HG02763 (cell line): Measurements from ENCODE around the gene NTNG1.
A peak's percentile ranks its signal among the peaks of the same experiment; 100 is the strongest.

Experiments
- ATAC-seq: cut with Tn5 transposase; IDR thresholded peaks from one replicate; pipeline ENCODE4 v1.9.1; 2021; ENCODE audit warnings: mild to moderate bottlenecking, moderate library complexity; ENCODE audit not compliant: unreplicated experiment

NTNG1 gene

GRCh38 chr1:107389410-107390396, 248.9 kb downstream of the NTNG1 start:
- ATAC-seq, result peak; percentile 68

GRCh38 chr1:107394301-107394700, 253.5 kb downstream of the NTNG1 start:
- ATAC-seq, result no peak

- no peak for ATAC-seq
Measured at GRCh38 chr1:107401704-107402103, 260.9 kb downstream of the NTNG1 start.

DNA sequence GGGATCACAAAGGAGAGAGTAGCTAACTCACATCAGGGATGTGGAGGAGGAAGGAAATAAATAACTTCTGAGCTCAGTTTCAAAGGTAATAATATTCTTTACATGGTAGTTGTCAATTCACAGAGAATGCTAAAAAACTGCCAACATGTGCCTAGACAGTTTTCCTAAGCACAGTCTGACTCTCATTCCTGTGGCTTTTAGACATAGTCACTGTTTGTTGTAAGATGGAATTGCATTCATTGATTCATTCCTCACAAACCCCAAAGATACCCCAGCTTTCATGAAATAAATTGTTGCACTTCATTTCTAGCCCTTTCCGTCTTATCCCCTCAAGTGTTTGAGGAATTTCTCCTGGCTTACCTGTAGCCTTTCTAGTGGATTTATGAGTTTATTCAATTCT, 263.9 kb downstream of the NTNG1 start:
- ATAC-seq, result no peak

GRCh38 chr1:107405236-107405635, 264.4 kb downstream of the NTNG1 start:
- no peak for ATAC-seq

DNA sequence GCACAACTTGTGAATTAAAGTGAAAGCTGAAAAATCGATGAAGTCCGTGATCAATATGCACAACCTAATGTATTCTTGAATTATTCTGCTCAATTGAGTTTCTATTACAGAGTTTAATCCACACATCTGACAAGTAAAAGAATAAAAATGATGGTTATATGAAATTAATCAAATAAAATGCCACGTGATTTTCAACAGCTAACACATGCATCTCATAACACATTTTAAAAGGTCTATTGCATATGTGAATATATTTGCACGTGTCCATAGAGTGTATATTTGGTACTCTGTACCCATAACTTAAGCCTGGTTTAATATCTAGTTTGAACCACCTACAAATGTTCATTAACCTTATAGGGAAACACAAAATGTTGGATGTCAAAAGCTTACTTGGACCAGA, 266.2 kb downstream of the NTNG1 start:
- ATAC-seq, result no peak

DNA sequence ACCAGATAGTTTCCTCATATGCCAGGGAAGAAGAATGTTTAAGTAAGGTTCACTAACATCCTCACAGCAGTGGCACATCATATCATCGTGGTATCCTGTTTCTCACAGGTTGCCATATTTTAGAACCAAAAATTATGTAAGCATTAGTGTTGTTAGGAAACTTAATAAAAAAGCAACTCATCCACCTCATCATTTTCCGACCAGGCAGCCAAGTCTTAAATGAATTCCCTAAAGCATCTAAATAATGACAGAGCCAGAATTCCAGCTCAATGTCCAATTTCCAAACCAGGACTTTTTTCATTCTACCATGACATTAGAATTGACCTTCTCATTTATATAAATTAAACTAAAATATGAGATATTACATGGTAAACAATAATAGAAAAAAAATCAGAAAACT, 272.7 kb downstream of the NTNG1 start:
- no peak for ATAC-seq

- no peak for ATAC-seq
Measured at GRCh38 chr1:107413951-107414350, 273.1 kb downstream of the NTNG1 start.

DNA sequence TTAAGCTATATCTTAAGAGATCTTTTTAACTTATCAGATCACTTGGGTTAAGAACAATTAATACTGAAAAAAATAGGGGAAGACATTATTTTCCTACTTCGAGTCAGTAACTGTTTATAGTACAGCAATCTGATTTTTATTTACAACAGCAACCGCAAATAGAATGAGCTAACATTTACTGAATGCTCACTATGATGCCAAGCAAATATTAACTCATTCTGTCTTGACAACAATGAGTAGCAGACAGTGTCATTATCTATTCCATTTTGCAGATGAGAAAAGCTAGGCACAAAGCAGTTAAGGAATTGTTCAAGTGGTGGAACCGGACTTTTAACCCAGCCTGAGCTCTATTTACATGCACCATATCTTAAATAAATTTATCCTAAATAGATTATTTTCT, 273.7 kb downstream of the NTNG1 start:
- no peak for ATAC-seq

- no peak for ATAC-seq
Measured at GRCh38 chr1:107415241-107415640, 274.4 kb downstream of the NTNG1 start.

DNA sequence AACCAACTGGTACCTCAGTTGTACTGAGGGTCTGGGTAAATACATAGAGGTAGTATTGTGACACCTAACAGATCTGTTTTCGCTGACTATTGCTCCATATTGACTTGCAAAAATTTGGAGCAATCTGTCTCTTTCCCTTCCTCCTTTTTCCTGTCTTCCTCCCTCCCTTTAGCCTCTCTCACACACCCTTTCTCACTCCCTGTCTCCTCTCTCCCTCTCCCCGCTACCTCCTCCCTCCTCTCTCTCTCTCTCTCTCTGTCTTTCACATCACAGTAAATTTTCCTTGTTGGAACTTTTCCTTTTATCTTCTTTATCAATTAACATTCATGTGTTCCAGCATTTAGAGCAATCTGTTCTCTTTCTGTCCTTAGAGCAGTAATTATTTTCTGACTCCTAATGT, 278.2 kb downstream of the NTNG1 start:
- no peak for ATAC-seq

DNA sequence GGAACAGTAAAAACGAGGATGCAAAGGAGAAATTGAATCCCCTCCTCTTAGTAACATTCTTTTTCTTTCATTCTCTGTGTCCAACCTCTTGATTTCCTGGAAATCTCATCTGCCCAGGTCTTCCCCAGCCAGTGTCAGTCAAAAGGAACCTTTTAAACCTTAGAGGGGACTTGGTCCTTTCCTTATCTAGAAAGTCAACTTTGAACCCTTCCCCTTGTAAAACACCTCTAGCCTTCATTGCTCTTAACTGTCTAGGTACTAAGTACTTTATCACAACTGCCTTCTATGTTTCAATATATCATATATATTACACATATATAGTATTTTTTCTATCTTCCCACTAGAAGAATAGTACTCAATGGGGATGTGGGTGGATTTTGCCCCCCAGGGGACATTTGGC, 282.1 kb downstream of the NTNG1 start:
- no peak for ATAC-seq

DNA sequence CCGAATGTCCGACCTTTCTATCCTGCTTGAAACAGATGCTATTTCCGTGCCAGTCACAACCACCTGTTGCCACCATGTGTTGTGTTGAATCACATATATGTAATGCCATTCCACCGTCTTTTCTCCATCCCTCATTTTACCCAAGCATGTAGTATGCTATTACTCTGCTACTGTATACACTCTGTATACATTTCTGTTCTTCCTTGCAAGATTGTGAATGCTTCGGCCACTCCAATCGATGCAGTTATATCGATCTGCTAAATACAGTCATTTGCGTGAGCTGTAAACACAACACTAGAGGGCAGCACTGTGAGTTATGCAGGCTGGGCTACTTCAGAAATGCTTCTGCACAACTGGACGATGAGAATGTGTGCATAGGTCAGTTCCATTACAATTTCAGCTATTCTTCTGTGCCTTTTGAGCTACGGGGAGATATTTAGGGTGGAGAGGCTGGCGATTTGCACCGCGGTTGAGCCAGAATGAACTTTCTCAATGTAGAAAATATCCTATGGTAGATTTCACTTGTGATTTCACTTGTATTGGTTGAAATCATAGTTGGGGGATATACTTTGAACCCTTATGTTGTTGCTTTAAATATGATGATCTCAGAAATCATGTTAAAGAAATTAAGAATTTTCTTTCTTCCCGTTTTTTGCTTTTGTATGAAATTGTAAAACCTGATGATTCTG, 289.8 kb downstream of the NTNG1 start:
- ATAC-seq, result peak; percentile 72

- no peak for ATAC-seq
Measured at GRCh38 chr1:107432108-107432507, 291.3 kb downstream of the NTNG1 start.

GRCh38 chr1:107433068-107433467, 292.2 kb downstream of the NTNG1 start:
- ATAC-seq, result no peak

GRCh38 chr1:107433635-107434360, 293.0 kb downstream of the NTNG1 start:
- ATAC-seq, result no peak

DNA sequence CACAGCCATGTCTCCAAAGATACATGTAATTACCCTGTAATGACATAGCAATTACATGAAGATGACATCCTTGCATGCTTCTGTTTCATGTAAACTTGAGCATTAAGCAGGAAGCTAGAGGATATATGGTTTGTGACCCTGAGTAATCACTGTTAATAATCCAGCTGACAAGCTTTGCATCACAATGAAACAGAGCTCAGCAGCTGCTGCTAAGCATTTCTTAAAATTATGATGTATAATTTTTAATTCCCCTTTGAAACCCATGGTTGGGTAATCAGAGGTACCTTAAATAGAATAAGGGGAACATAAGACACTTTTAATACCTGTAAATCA, 293.5 kb downstream of the NTNG1 start:
- ATAC-seq, result no peak

- ATAC-seq, result no peak
Measured at GRCh38 chr1:107436552-107437241, 295.9 kb downstream of the NTNG1 start.

DNA sequence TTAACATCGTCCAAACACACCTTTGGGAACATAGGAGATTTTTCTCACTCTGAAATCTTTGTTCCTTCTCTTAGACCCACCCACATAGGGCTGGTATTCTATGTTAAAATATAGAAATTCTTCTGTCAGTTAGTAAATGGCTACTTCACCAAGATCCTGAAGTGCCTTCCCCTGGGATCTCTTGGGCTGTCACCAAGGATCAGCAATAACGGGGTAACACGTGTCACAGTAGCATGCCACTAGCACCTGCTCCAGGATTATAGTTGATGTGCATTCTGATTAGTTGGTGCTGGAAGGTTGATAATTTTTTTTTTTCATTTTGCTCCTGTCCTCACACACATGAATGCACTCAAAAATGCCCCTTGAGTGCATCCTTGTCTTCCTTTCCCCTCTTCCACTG, 298.7 kb downstream of the NTNG1 start:
- ATAC-seq, result no peak

DNA sequence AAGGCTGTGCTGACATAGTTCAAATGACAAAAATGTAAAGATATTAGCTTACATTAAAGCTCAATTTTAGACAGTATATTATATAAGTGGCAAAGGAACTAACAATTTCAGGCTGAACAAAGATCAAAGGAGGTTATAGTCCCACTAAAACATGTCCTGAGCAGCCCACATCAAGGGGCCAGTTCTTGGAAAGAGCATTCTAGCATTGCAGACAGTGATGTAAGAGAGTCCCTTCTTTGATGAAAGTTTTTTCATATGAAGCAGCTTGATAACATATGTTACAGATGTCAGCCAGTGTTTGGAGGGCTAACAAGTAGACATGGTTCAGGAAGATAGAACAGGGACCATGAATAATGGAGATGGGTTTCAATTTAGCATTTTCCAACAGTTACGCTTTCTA, 301.7 kb downstream of the NTNG1 start:
- no peak for ATAC-seq

DNA sequence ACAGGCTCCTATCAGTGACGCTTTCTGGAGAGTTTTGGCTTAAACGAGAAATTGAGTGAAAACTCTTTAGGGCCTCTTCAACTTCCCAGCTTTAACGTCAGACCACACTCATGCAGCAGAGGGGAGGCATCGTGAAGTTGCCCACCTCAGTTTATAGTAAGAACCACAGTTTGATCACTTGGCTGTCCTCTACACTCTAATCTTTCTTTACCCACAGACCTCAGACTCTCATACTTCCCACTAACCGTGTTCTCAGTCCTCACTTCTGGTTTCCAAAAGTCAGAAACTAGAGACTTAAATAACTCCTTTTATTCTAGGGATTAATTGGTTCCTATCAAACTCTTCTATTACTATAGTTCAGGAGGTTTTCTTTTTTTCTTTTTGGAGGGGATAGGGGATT, 302.2 kb downstream of the NTNG1 start:
- no peak for ATAC-seq
